ENCODE data around the gene MAIP1.

The MAIP1 gene

DNA sequence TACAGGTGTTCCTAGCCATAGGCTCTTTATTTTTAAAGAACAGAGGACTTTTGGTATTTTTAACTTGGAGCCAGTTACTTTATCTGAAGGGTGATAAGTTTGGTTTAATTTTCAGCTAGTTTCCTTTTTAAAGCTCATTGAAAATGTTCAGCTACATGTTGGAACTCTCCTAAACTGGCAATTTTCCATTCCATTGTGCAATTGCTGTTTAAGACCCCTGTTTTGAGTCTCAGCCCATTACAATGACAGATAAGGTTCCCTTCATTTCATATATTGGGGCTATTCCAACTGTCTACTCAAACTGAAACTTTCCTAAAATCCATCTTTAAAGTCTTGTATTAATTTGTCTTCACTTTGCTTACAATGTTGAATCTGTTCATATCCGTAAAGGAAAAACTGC, 11.6 kb downstream of the MAIP1 start:
- H3K27ac ChIP-seq, result no peak overlapping the region
- no peak for TF ChIP-seq CTCF (conservative IDR thresholded peaks at IDR 0.05)

DNA sequence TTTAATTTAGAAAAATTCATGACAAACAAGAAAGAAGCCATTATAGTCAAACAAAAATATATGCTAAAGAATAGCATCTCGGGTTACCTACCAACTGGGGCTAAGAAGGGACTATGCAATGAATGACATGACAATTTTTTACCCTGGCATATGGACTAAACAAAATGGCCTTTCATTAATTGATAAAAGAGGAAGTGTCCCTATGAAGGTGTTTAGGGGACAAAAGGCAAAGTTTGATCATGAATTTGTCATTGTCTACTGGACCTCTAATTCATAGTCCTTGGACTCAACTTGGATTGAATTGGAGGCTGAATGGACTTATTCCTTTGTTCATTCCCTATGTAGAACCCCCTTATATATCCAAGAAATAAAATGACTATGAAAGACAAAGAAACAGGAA, 12.7 kb downstream of the MAIP1 start:
- TF ChIP-seq CTCF (conservative IDR thresholded peaks at IDR 0.05), result no peak
- H3K27ac ChIP-seq, result no peak overlapping the region

- H3K27ac ChIP-seq, result no peak overlapping the region
- no peak for TF ChIP-seq CTCF (conservative IDR thresholded peaks at IDR 0.05)
Measured at GRCh38 chr2:199972088-199972626, 16.8 kb downstream of the MAIP1 start.

- TF ChIP-seq CTCF (conservative IDR thresholded peaks at IDR 0.05), result peak; percentile 70
- no peak overlapping the region for H3K27ac ChIP-seq
Measured at GRCh38 chr2:199973703-199974102, 18.3 kb downstream of the MAIP1 start.

- TF ChIP-seq CTCF (conservative IDR thresholded peaks at IDR 0.05), result no peak
- no peak overlapping the region for H3K27ac ChIP-seq
Measured at GRCh38 chr2:199975273-199975895, 20.0 kb downstream of the MAIP1 start.

GRCh38 chr2:199977984-199978415, 22.6 kb downstream of the MAIP1 start:
- no peak overlapping the region for H3K27ac ChIP-seq
- TF ChIP-seq CTCF (conservative IDR thresholded peaks at IDR 0.05), result no peak

DNA sequence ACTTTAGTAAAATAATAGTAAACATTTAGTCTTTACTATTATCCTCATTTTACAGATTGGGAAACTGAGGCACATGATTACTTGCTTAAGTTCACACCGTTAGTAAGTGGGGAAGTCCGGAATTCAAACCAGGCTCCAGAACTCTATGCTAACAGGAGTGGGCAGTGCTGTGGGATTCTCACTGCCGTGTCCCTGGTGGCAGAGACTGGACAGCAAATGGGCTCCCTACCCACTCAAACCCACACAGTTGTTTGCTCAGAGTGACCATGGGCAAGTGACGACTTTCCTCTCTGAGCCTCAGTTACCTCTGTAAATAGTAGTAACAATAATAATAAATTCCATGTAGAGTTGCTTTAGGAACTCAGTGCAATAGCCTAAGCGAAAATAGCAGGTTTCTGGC, 24.0 kb downstream of the MAIP1 start:
- no peak for TF ChIP-seq CTCF (conservative IDR thresholded peaks at IDR 0.05)
- H3K27ac ChIP-seq, result no peak overlapping the region
